ENCODE measurements around the gene ELANE.

Gene ELANE

DNA sequence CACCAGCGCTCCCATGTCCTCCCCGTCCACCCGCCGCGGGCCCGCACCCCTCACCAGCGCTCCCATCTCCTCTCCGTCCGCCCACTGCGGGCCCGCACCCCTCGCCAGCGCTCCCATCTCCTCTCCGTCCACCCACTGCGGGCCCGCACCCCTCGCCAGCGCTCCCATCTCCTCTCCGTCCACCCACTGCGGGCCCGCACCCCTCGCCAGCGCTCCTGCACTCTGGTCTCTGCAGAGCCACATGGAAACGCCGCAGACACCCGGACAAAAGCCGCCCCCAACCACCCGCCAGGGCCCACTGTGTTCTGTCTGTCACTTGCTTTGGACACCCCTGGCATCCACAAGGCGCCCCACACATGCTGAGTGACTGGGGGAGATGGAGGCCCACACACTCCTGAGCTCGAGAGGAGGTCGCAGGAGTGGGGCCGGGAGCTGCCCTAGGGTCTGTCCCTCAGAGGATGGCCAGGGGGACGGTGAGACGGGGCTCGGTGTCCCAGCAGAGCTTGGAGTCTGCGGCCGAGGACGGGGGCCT, 14.7 kb downstream of the ELANE start:
- ChIA-PET CTCF (no interaction called here), POLR2A (no interaction called here)
- no peak for TF ChIP-seq HDGF (IDR thresholded peaks at IDR 0.05; ENCODE audit: borderline replicate concordance)
- TF ChIP-seq CTBP1 (IDR thresholded peaks at IDR 0.05; ENCODE audit: borderline replicate concordance): no peak
- TF ChIP-seq L3MBTL2 (conservative IDR thresholded peaks at IDR 0.05): no peak
- DNase-seq (ENCODE audit: extremely low spot score): no peak

DNA sequence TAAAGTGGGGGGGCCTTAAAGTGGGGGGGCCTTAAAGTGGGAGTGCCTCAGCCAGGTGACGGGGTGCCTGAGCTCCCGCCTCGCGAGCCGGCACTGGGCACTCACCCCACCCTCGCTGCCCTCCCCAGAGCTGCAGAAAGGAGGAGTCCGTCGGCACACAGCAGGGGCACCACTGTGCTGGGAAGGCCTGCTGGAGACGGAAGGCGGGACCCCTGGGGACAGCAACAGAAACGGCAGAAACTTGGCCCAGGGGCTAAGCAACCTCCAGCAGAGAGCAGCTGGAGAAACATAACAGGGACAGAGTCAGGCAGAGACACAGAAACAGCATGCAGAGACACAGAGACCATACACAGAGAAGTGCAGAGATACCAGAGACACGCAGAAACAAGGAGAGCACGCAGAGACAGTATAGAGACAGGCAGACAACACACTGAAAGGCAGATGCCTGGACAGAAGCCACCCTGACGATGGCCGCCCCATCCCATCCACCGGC, 15.2 kb downstream of the ELANE start:
- TF ChIP-seq ZNF384 (IDR thresholded peaks at IDR 0.05) (no peak), FOXM1 (IDR thresholded peaks at IDR 0.05; ENCODE audit: borderline replicate concordance) (peak; percentile 79; the same call in 1 of the 2 replicates)
- no peak for DNase-seq (ENCODE audit: extremely low spot score)
- ChIA-PET POLR2A (no interaction called here), CTCF (no interaction called here)

DNA sequence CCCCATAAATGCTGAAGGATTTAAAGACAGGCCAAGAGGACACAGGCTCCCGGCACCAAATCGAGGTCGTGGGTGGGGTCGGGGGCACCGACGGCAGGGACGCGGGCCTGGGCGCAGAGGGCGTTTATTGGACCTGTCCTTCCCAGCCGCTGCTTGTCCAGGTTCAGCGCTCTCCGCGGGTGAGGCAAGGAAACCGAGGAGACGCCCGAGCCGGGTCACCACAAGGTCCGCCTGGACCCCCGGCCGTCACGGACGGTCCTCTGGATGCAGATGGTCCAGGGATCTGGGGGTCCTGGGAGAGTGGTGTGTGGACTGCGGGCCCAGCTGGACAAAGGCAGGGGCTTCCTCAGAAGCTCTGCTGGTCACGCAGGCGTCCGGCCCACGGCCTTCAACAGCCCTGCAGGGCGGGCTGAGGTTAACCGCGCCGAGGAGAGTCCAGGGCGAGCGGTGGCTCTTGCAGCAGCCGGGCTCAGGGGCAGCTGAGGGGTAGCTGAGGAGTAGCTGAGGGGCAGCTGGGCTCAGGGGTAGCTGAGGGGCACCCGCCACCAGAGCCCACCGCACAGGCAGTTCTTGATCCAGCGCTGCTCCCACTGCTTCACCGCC, 15.9 kb downstream of the ELANE start:
- CTCF ChIA-PET: no interaction called here
- TF ChIP-seq, protein P1, sequence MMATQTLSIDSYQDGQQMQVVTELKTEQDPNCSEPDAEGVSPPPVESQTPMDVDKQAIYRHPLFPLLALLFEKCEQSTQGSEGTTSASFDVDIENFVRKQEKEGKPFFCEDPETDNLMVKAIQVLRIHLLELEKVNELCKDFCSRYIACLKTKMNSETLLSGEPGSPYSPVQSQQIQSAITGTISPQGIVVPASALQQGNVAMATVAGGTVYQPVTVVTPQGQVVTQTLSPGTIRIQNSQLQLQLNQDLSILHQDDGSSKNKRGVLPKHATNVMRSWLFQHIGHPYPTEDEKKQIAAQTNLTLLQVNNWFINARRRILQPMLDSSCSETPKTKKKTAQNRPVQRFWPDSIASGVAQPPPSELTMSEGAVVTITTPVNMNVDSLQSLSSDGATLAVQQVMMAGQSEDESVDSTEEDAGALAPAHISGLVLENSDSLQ (IDR thresholded peaks at IDR 0.05): no peak
- no peak for TF ChIP-seq FOXA1 (IDR thresholded peaks at IDR 0.05)
- no peak for TF ChIP-seq LEF1 (IDR thresholded peaks at IDR 0.05; ENCODE audit: borderline replicate concordance)
- no peak for TF ChIP-seq CTBP1 (IDR thresholded peaks at IDR 0.05; ENCODE audit: borderline replicate concordance)
- TF ChIP-seq SUZ12 (IDR thresholded peaks at IDR 0.05): no peak
- POLR2A ChIA-PET: no interaction called here
- no peak for DNase-seq (ENCODE audit: extremely low spot score)

- DNase-seq (ENCODE audit: extremely low spot score): no peak
- ChIA-PET POLR2A (no interaction called here), CTCF (no interaction called here)
- TF ChIP-seq L3MBTL2 (conservative IDR thresholded peaks at IDR 0.05) (0 out of 2 replicates have a peak, but pooled peaks have one; percentile 8), ZNF384 (IDR thresholded peaks at IDR 0.05) (no peak)
These were observed 16.5 kb downstream of the ELANE start for GRCh38 chr19:868458-869244.

- POLR2A ChIA-PET: no interaction called here
These were observed 17.4 kb downstream of the ELANE start for GRCh38 chr19:869245-870177.

GRCh38 chr19:870314-870713, 18.2 kb downstream of the ELANE start:
- DNase-seq (ENCODE audit: extremely low spot score): no peak
- TF ChIP-seq CTBP1 (IDR thresholded peaks at IDR 0.05; ENCODE audit: borderline replicate concordance) (no peak), FOXA1 (IDR thresholded peaks at IDR 0.05) (no peak), L3MBTL2 (conservative IDR thresholded peaks at IDR 0.05) (no peak), ZNF384 (IDR thresholded peaks at IDR 0.05) (no peak), ARNT (IDR thresholded peaks at IDR 0.05) (no peak)
- CTCF ChIA-PET: no interaction called here
- POLR2A ChIA-PET: no interaction called here

More at GRCh38 chr19:869245-870177, 17.4 kb downstream of the ELANE start:
- TF ChIP-seq ARNT (IDR thresholded peaks at IDR 0.05) (no peak), CTBP1 (IDR thresholded peaks at IDR 0.05; ENCODE audit: borderline replicate concordance) (no peak), HDGF (IDR thresholded peaks at IDR 0.05; ENCODE audit: borderline replicate concordance) (0 out of 2 replicates have a peak, but pooled peaks have one; percentile 30)
- no peak for DNase-seq (ENCODE audit: extremely low spot score)
- CTCF ChIA-PET: no interaction called here

DNA sequence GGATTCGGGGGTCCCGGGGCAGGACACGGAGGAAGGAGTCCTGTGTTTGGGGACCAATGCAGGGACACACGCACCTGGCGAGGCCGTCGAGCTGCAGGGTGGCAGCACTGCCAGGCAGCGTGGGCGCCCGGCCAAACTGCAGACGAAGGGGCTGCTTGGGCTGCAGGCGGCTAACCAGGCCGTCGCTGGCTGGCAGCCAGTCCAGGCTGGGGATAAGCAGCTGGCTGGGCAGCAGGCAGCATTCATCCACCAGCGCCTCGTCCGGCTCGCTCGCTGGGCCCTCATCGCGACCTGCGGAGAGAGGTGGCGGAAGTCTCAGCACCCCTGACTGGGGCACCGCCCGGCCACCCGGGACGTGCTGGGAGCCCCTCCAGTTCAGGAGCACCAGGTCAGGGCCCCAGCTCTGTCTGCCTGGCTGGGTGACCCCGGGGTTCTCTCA, 18.9 kb downstream of the ELANE start:
- CTCF ChIA-PET: no interaction called here
- DNase-seq (ENCODE audit: extremely low spot score): no peak
- POLR2A ChIA-PET: no interaction called here

DNA sequence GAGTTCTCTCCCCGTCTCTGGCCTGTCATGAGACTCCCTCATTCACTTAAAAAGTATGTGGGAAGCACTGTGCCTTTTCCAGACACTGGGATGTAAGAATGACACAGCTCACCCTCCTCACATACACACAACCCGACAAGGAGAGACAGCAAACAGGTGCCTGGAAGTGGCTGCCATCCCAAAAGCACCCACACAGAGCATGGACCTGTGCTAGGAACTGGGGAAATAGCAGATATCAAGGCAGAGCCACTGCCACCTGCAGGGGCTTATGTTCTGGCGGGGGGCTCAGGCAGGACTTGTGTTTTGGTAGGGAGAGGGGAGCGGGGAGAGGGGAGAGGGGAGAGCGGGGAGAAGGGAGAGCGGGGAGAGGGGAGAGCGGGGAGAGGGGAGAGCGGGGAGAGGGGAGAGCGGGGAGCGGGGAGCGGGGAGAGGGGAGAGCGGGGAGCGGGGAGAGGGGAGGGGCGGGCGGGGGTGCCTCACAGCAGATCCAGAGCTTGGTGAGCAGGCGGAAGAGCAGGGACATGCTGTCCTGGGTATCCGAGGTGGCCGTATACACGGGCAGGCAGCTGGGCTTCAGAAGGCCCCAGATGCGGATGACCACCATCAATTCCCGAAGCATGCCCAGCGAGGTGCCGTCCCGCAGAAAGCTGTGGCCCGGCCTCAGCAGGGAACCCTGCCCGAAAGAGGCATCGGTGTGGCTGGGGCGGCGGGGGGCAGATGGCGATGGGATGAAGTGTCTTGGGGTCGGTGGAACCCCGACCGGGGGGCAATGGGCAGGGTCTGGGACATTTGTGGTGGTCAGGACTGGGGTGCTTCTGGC, 19.6 kb downstream of the ELANE start:
- ChIA-PET CTCF (no interaction called here), POLR2A (no interaction called here)
- TF ChIP-seq ZNF384 (IDR thresholded peaks at IDR 0.05) (no peak), SUZ12 (IDR thresholded peaks at IDR 0.05) (no peak), HDGF (IDR thresholded peaks at IDR 0.05; ENCODE audit: borderline replicate concordance) (0 out of 2 replicates have a peak, but pooled peaks have one; percentile 21), CTBP1 (IDR thresholded peaks at IDR 0.05; ENCODE audit: borderline replicate concordance) (no peak)
- TF ChIP-seq, protein P1 (IDR thresholded peaks at IDR 0.05): no peak
- DNase-seq (ENCODE audit: extremely low spot score): peak; percentile 43

More for the DNA sequence above, 18.9 kb downstream of the ELANE start:
- TF ChIP-seq FOXA1 (IDR thresholded peaks at IDR 0.05) (no peak), ELF4 (IDR thresholded peaks at IDR 0.05) (no peak), NFRKB (IDR thresholded peaks at IDR 0.05) (no peak)
